Tracheal epithelial cell (primary cell): ENCODE results near the gene HAT1. TPM values are rescaled to one million over a fixed set of nuclear protein-coding genes. Genes with fewer than 3 reads are reported as not detected.

Experiments
- total RNA-seq: library from RNA; depleted of rRNA; stranded (reverse); fragments of >200 nt; gene quantifications from 2 replicates; pipeline ENCODE4 v1.2.1, GENCODE V29; 2014

Gene HAT1, protein sequence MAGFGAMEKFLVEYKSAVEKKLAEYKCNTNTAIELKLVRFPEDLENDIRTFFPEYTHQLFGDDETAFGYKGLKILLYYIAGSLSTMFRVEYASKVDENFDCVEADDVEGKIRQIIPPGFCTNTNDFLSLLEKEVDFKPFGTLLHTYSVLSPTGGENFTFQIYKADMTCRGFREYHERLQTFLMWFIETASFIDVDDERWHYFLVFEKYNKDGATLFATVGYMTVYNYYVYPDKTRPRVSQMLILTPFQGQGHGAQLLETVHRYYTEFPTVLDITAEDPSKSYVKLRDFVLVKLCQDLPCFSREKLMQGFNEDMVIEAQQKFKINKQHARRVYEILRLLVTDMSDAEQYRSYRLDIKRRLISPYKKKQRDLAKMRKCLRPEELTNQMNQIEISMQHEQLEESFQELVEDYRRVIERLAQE
- total RNA-seq = 23.1 and 25.8 TPM in 2 replicates

DNA sequence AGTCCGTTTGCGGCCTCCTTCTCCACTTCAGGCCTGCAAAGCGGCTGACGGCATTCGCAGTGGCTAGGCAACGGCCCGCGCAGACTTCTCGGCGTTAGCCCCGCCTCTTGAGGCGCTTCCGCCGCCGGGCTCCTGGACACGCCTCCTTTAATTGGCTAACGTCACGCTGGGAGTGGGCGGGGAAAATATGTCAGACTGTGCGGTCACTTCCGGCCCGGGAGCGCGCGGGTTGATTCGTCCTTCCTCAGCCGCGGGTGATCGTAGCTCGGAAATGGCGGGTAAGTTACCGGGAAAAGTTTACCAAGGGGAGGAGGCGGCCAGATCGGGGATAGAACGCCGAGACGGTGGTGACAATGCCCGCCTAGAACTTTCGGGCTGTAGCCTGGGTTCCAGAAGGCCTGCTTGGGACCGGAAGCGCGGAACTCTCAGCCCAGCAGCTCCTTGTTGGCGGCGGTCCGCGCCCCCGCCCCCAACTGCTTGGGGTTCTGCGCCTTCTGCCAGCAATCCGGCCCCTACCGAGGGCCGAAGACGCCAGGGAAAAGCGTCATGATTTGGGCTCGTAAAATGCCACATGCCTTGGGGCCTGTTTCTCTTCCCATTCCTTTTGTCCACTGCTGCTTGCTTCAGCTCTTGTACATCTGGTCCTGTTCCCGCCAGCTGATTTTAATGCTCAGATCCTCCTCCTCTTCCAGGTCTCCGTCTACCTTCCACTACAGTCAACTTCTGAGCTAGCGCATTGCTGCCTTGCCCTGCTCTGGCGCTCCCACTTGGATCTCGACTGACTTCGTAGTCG is at the start of gene HAT1:
Gene HAT1 (plus strand): TSS at position 232 of the 793 bp plus-strand sequence. CDS start 40 bp downstream, at position 272.

DNA sequence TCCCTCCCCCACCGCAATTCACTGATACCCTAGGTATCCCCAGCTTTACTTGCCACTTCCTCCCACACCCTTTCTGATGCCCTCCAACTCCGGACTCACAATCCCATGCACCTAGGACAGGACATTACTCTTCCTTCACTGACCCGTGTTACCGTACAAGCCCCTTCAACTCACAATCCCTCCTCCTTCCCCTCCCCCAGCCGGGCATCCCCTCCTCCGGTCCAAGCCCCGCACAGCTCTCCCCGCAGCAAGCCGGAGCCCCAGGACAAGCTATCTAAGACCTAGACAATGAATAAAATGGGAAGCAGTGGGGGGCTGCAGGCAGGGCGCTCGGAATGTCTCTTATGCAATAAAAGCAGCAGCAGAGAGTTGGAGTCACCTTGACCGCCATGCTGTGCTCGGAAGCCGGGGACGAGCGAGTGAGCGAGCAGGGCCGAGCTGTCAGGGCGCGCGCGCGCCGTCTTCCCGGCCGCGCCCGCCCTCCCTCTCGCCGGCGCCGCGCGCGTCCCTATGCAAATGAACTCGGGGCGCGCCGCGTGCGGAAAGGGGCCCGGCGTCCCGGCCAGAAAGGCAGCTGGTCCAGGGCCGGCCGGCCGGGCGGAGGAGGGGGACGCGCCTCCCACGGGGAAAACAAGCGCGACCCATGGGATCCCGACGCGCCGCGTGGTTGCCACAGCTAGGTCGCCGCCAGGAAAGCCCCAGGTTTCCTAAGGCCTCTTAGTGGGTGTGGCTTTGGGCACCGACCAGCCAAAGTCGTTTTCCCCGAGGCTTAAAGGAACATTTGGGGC is 28.2 kb upstream of the HAT1 start, which contains the start of gene SLC25A12:
Gene SLC25A12 (minus strand): TSS at position 421 of the 788 bp plus-strand sequence. CDS start 30 bp downstream, at position 391.

DNA sequence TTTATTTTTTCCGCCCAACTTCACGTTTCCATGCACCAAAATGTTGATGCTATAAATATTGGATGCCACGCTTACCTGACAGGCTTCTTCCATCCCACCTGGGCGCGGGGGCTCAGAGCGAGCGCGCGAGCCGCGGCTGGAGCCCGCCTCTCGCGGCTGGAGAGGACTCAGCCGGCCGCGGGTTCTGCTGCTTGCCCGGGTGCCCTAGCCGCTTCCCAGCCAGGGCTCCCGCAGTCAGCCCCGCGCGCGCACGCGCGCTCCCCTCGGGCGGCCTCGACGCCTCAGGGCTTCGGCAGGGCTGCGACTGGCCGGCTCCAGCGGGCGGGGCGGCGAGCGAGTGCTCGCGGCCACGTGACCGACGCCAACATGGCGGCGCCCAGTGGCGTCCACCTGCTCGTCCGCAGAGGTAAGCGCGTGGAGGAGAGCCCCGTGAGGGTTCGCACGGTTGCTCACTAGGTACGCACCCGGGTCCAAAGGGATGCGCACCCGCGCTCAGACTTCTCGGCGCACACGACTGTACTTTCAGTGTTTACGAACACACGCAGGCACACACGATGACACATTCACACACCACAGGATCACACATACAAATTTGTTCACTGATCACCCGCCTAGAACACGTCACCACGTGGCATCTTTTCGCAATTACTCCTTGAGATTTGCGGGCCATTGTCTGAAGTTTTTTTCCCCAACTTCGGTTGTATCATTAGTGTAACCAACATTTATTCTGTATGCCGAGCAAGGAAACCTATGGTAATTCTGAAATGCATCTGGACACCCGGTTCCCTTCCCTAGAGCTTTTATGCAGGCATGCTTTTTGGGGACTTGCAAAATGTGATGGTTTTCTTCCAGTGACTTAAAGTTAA is 77.6 kb downstream of the HAT1 start, which contains the start of gene METAP1D:
Gene METAP1D (plus strand): TSS at position 350 of the 866 bp plus-strand sequence. CDS start 17 bp downstream, at position 367.

Other genes starting within 250 kb of the HAT1 start
- gene DYNC1I2, start 235.0 kb upstream of the HAT1 start, total RNA-seq = 92.1 and 107 TPM in 2 replicates
- gene SLC25A12, start 28.2 kb upstream of the HAT1 start, total RNA-seq = 11.1 and 14.1 TPM in 2 replicates
- 2.9 and 11.9 TPM in 2 replicates for gene METAP1D, start 77.5 kb downstream of the HAT1 start, total RNA-seq
- gene DLX1, start 163.0 kb downstream of the HAT1 start, total RNA-seq = not detected in 2 replicates
- gene DLX2, start 180.4 kb downstream of the HAT1 start, total RNA-seq = under 0.01 TPM in 1 of 2 replicates, not detected in the other